HG03571 (cell line): ENCODE data around the gene GFRA4.

Experiments used
- ATAC-seq: cut with Tn5 transposase; IDR thresholded peaks from one replicate; pipeline ENCODE4 v1.9.1; 2021; ENCODE audit not compliant: unreplicated experiment

Gene GFRA4

GRCh38 chr20:3694864-3695263, 31.7 kb upstream of the GFRA4 start:
- ATAC-seq, result no peak

- ATAC-seq, result no peak
These were observed 30.2 kb upstream of the GFRA4 start for GRCh38 chr20:3693376-3693775.

- no peak for ATAC-seq
These were observed 29.6 kb upstream of the GFRA4 start for GRCh38 chr20:3692706-3693294.

- no peak for ATAC-seq
These were observed 28.7 kb upstream of the GFRA4 start for GRCh38 chr20:3691897-3692296.

- no peak for ATAC-seq
These were observed 28.1 kb upstream of the GFRA4 start for GRCh38 chr20:3691306-3691705.

GRCh38 chr20:3690413-3690812, 27.2 kb upstream of the GFRA4 start:
- ATAC-seq, result no peak

- ATAC-seq, result no peak
These were observed 26.8 kb upstream of the GFRA4 start for GRCh38 chr20:3689978-3690377.

- ATAC-seq, result no peak
These were observed 24.5 kb upstream of the GFRA4 start for GRCh38 chr20:3687655-3688054.

GRCh38 chr20:3686867-3687321, 23.7 kb upstream of the GFRA4 start:
- no peak for ATAC-seq

GRCh38 chr20:3686421-3686820, 23.2 kb upstream of the GFRA4 start:
- no peak for ATAC-seq

- no peak for ATAC-seq
These were observed 22.1 kb upstream of the GFRA4 start for GRCh38 chr20:3685341-3685740.

- no peak for ATAC-seq
These were observed 19.0 kb upstream of the GFRA4 start, which contains the start of gene ADAM33 for GRCh38 chr20:3681931-3682781. Gene ADAM33 (minus strand): TSS chr20:3682010. CDS start chr20:3682004, 6 bp downstream.

- no peak for ATAC-seq
These were observed 18.2 kb upstream of the GFRA4 start for GRCh38 chr20:3681352-3681930.

- no peak for ATAC-seq
These were observed 17.6 kb upstream of the GFRA4 start for GRCh38 chr20:3680701-3681351.

- no peak for ATAC-seq
These were observed 16.8 kb upstream of the GFRA4 start for GRCh38 chr20:3679749-3680700.

GRCh38 chr20:3678856-3679720, 15.9 kb upstream of the GFRA4 start:
- no peak for ATAC-seq

GRCh38 chr20:3678198-3678597, 15.0 kb upstream of the GFRA4 start:
- no peak for ATAC-seq

GRCh38 chr20:3677733-3678132, 14.5 kb upstream of the GFRA4 start:
- ATAC-seq, result no peak
